Neural cell (in vitro differentiated cells): ENCODE data around the gene PRAC1. TPM values are rescaled to one million over a fixed set of nuclear protein-coding genes. Genes with fewer than 3 reads are reported as not detected.
A peak's percentile ranks its signal among the peaks of the same experiment; 100 is the strongest.

ENCODE experiments used
- H2AFZ ChIP-seq: fragments of 200-600, 300-800 bp; sonication (generic), shearing (Covaris generic); 2 replicates; pipeline ENCODE4 v1.6.0; 2014; ENCODE audit warnings: low read depth, mild to moderate bottlenecking, antibody characterized with exemption, low read length, moderate library complexity
- H3F3A ChIP-seq: fragments of 200-600 bp; shearing (Covaris generic); 2 replicates; pipeline ENCODE4 v1.6.1; 2016; ENCODE audit warnings: mild to moderate bottlenecking, moderate library complexity, mixed read lengths, antibody characterized with exemption, low read length; ENCODE audit not compliant: insufficient read depth, poor library complexity, severe bottlenecking
- H3K27ac ChIP-seq: fragments of 200-600, 300-800 bp; sonication (generic), shearing (Covaris generic); 2 replicates; pipeline ENCODE4 v1.5.1; 2014; ENCODE audit warnings: mild to moderate bottlenecking, low read length, moderate library complexity
- H3K27me3 ChIP-seq: fragments of 300-800, 200-600 bp; sonication (generic), shearing (Covaris generic); 2 replicates; pipeline ENCODE4 v1.6.0; 2014; ENCODE audit warnings: mild to moderate bottlenecking, low read depth, low read length, moderate library complexity; ENCODE audit not compliant: insufficient read depth
- H3K36me3 ChIP-seq: fragments of 300-800, 200-600 bp; sonication (generic), shearing (Covaris generic); 2 replicates; pipeline ENCODE4 v1.5.1; 2014; ENCODE audit warnings: mild to moderate bottlenecking, antibody characterized with exemption, low read length, moderate library complexity; ENCODE audit not compliant: insufficient read depth
- H3K4me2 ChIP-seq: fragments of 300-800, 200-600 bp; sonication (generic), shearing (Covaris generic); 2 replicates; pipeline ENCODE4 v1.6.0; 2014; ENCODE audit warnings: mild to moderate bottlenecking, low read length
- H3K4me3 ChIP-seq: fragments of 300-800, 200-600 bp; sonication (generic), shearing (Covaris generic); 2 replicates; pipeline ENCODE4 v1.5.1; 2014; ENCODE audit warnings: mild to moderate bottlenecking, low read length, moderate library complexity
- H3K79me2 ChIP-seq: fragments of 200-600 bp; shearing (Covaris generic); replicated peaks from 2 replicates; pipeline ENCODE4 v1.6.0; 2014; ENCODE audit warnings: mild to moderate bottlenecking, low read length, moderate library complexity; ENCODE audit not compliant: insufficient read depth
- H3K9ac ChIP-seq: fragments of 300-800, 200-600 bp; sonication (generic), shearing (Covaris generic); 2 replicates; pipeline ENCODE4 v1.6.1; 2016; ENCODE audit warnings: mild to moderate bottlenecking, low read length, mixed read lengths
- H3K9me2 ChIP-seq: fragments of 200-600 bp; shearing (Covaris generic); 2 replicates; pipeline ENCODE4 v1.6.1; 2016; ENCODE audit warnings: mild to moderate bottlenecking, low read length, mixed read lengths; ENCODE audit not compliant: insufficient read depth
- H3K9me3 ChIP-seq: fragments of 200-600, 300-800 bp; sonication (generic), shearing (Covaris generic); 2 replicates; pipeline ENCODE4 v1.6.1; 2016; ENCODE audit warnings: mild to moderate bottlenecking, mixed run types, low read length, moderate library complexity, mixed read lengths
- H4K20me1 ChIP-seq: fragments of 200-600 bp; shearing (Covaris generic); 2 replicates; pipeline ENCODE4 v1.6.1; 2016; ENCODE audit warnings: mild to moderate bottlenecking, mixed run types; ENCODE audit not compliant: insufficient read depth
- CTCF ChIP-seq: fragments of 450-650 bp; IDR thresholded peaks from 2 replicates; pipeline ENCODE4 v1.5.1; 2014; ENCODE audit warnings: antibody characterized with exemption, mild to moderate bottlenecking, moderate library complexity; ENCODE audit not compliant: poor library complexity, severe bottlenecking
- EP300 ChIP-seq: fragments of 450-650 bp; conservative IDR thresholded peaks from 2 replicates; pipeline ENCODE4 v1.6.1; 2014; ENCODE audit warnings: antibody characterized with exemption, mild to moderate bottlenecking, moderate library complexity; ENCODE audit not compliant: poor library complexity, severe bottlenecking
- EZH2 ChIP-seq: fragments of 200-600, 300-800 bp; shearing (Covaris generic), sonication (generic); IDR thresholded peaks from 2 replicates; pipeline ENCODE4 v1.6.1; 2014; ENCODE audit warnings: antibody characterized with exemption, low read length, borderline replicate concordance, mild to moderate bottlenecking; ENCODE audit not compliant: insufficient read depth, poor library complexity, severe bottlenecking
- MXI1 ChIP-seq: fragments of 450-650 bp; conservative IDR thresholded peaks from 2 replicates; pipeline ENCODE4 v1.6.1; 2014; ENCODE audit warnings: antibody characterized with exemption, mild to moderate bottlenecking; ENCODE audit not compliant: poor library complexity, severe bottlenecking
- POLR2AphosphoS5 ChIP-seq: IDR thresholded peaks from 2 replicates; pipeline ENCODE4 v1.6.1; 2012
- RAD21 ChIP-seq: fragments of 450-650 bp; conservative IDR thresholded peaks from 2 replicates; pipeline ENCODE4 v1.6.1; 2014; ENCODE audit warnings: antibody characterized with exemption, mild to moderate bottlenecking, moderate library complexity
- SMC3 ChIP-seq: fragments of 450-650 bp; conservative IDR thresholded peaks from 2 replicates; pipeline ENCODE4 v1.6.1; 2014; ENCODE audit warnings: antibody characterized with exemption, mild to moderate bottlenecking, moderate library complexity; ENCODE audit not compliant: poor library complexity
- TAF1 ChIP-seq: IDR thresholded peaks from 2 replicates; pipeline ENCODE4 v1.6.1; 2012; ENCODE audit warnings: low read depth
- polyA plus RNA-seq: library from polyadenylated mRNA; depleted of rRNA; stranded (reverse); fragments of >200 nt; gene quantifications from 2 replicates; pipeline ENCODE4 v1.2.3, GENCODE V29; 2014
- TF ChIP-seq, protein P1 (sequence below): IDR thresholded peaks from 2 replicates; pipeline ENCODE4 v1.6.1; 2012; ENCODE audit warnings: borderline replicate concordance

The PRAC1 gene
- polyA plus RNA-seq, 1 donor from 2014 or later: not detected

GRCh38 chr17:48748718-48749566 is 26.6 kb upstream of the PRAC1 start:
- no peak overlapping the region for H3K4me3 ChIP-seq
- no peak overlapping the region for H3K4me2 ChIP-seq
- H4K20me1 ChIP-seq: no peaks in the 10 kb centered on the region
- no peaks in the 10 kb centered on the region for H3K9me3 ChIP-seq
- H3K79me2 ChIP-seq: no peaks in the 10 kb centered on the region
- no peak overlapping the region for H3K9ac ChIP-seq
- H2AFZ ChIP-seq: no peak overlapping the region
- no peak overlapping the region for H3K27ac ChIP-seq
- H3F3A ChIP-seq: no peaks in the 10 kb centered on the region
- H3K27me3 ChIP-seq: peaks cover 100% of the 10 kb centered on the region
- TF ChIP-seq EZH2 (no peak), EP300 (no peak), MXI1 (no peak), SMC3 (no peak), RAD21 (no peak), POLR2AphosphoS5 (no peak), TAF1 (no peak), CTCF (no peak)
- TF ChIP-seq, protein P1, sequence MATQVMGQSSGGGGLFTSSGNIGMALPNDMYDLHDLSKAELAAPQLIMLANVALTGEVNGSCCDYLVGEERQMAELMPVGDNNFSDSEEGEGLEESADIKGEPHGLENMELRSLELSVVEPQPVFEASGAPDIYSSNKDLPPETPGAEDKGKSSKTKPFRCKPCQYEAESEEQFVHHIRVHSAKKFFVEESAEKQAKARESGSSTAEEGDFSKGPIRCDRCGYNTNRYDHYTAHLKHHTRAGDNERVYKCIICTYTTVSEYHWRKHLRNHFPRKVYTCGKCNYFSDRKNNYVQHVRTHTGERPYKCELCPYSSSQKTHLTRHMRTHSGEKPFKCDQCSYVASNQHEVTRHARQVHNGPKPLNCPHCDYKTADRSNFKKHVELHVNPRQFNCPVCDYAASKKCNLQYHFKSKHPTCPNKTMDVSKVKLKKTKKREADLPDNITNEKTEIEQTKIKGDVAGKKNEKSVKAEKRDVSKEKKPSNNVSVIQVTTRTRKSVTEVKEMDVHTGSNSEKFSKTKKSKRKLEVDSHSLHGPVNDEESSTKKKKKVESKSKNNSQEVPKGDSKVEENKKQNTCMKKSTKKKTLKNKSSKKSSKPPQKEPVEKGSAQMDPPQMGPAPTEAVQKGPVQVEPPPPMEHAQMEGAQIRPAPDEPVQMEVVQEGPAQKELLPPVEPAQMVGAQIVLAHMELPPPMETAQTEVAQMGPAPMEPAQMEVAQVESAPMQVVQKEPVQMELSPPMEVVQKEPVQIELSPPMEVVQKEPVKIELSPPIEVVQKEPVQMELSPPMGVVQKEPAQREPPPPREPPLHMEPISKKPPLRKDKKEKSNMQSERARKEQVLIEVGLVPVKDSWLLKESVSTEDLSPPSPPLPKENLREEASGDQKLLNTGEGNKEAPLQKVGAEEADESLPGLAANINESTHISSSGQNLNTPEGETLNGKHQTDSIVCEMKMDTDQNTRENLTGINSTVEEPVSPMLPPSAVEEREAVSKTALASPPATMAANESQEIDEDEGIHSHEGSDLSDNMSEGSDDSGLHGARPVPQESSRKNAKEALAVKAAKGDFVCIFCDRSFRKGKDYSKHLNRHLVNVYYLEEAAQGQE: no peak
- no peaks in the 10 kb centered on the region for H3K9me2 ChIP-seq
- no peaks in the 10 kb centered on the region for H3K36me3 ChIP-seq

DNA sequence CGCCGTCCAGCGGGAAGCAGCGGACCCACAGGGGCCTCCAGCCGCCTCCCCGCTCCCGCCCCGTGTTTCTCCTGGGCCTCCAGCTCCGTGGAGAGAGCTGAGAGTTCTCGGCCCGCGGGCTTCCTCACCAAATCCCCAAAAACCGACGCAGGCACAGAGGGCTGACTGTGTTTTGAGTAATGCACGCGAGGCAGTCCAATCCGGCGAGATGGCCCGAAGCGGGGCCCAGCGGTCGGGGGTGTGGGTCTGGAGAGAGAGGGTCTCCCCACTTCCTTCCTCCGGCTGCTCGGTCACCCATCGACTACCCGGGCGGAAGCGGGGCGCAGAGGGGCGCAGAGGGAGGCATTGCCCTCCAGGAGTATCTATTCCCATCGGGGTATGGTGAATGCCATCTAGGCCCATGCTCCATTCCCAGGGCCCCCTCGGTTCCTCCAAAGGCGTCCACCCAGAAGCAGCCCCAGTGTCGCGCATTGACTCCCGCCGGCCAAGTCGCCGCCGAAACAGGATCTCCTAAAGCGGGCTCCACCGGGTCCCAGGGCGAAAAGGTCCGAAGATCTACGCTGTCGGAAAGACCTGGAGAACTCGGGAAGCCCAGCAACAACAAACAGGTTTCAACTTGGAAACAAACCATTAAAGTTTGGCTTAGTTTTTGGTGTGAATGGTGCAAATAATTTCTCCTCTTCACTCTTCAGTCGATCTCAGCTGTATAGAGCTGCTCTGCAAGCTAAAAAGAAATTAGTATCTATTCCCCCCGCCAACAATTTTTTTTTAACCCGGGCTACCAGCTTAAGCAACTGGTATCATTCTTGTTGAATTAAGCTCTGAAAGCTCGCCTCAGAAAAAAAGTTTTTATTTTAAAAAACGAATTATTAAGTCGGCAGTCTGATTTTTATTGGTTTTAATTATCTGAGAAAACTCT is 25.4 kb upstream of the PRAC1 start:
- H3K4me2 ChIP-seq: no peak overlapping the region
- H4K20me1 ChIP-seq: no peaks in the 10 kb centered on the region

More for the DNA sequence above, 25.4 kb upstream of the PRAC1 start:
- Histone ChIP-seq H3K4me3 (no peak overlapping the region), H3K36me3 (no peaks in the 10 kb centered on the region), H3F3A (no peaks in the 10 kb centered on the region), H3K27ac (no peak overlapping the region), H3K27me3 (peaks cover 100% of the 10 kb centered on the region), H2AFZ (no peak overlapping the region), H3K9ac (no peak overlapping the region), H3K9me3 (no peaks in the 10 kb centered on the region), H3K79me2 (no peaks in the 10 kb centered on the region), H3K9me2 (no peaks in the 10 kb centered on the region)
- TF ChIP-seq EZH2: peak; percentile 67
- no peak for TF ChIP-seq TAF1
